Lung (tissue), 12 donors: ENCODE measurements around the gene INSM1. TPM values are rescaled to one million over a fixed set of nuclear protein-coding genes. Genes with fewer than 3 reads are reported as not detected.
"Not testable (repeated sequence)": the region's sequence is repeated elsewhere in the genome, so short reads cannot be mapped to it uniquely, and the experiment has no call there.

Source experiments
- ATAC-seq: fragments of 200-7000 bp; cut with Tn5 transposase; one replicate; pipeline ENCODE4 v1.9.1; 2020; ENCODE audit warnings: moderate number of reproducible peaks; ENCODE audit not compliant: insufficient read depth, low FRiP score
- DNase-seq, 3 donors: peaks; one replicate each; pipeline ENCODE4 v3.0.0-alpha.2; 2013 to 2017
- H3K27ac ChIP-seq, 2 donors: one replicate each; pipeline ENCODE4 v1.5.1; 2013; ENCODE audit warnings: mild to moderate bottlenecking in 2 of 2, moderate library complexity in 2 of 2, control low read depth in 1 of 2, inconsistent platforms in 1 of 2, low read depth in 1 of 2, low read length in 1 of 2
- H3K27me3 ChIP-seq, 3 donors: one replicate each; pipeline ENCODE4 v1.5.1; 2013; ENCODE audit warnings: low read length in 2 of 3; ENCODE audit not compliant: control insufficient read depth in 3 of 3, insufficient read depth in 3 of 3
- H3K36me3 ChIP-seq, 4 donors: one replicate each; pipeline ENCODE4 v1.5.1; 2013; ENCODE audit warnings: low read length in 4 of 4, mild to moderate bottlenecking in 1 of 4, moderate library complexity in 1 of 4; ENCODE audit not compliant: control insufficient read depth in 4 of 4, insufficient read depth in 4 of 4
- H3K4me1 ChIP-seq, 5 donors: one replicate each; pipeline ENCODE4 v1.5.1; 2013; ENCODE audit warnings: low read length in 5 of 5, mild to moderate bottlenecking in 2 of 5, moderate library complexity in 1 of 5; ENCODE audit not compliant: control insufficient read depth in 5 of 5, insufficient read depth in 5 of 5
- H3K4me3 ChIP-seq: one replicate; pipeline ENCODE4 v1.5.1; 2013; ENCODE audit warnings: mild to moderate bottlenecking, control low read depth, moderate library complexity
- H3K9ac ChIP-seq, 2 donors: one replicate each; pipeline ENCODE4 v1.5.1; 2013; ENCODE audit warnings: low read length in 2 of 2, control low read depth in 1 of 2; ENCODE audit not compliant: insufficient read depth in 1 of 2
- H3K9me3 ChIP-seq, 4 donors: one replicate each; pipeline ENCODE4 v1.5.1; 2013; ENCODE audit warnings: low read length in 3 of 4, mild to moderate bottlenecking in 1 of 4, moderate library complexity in 1 of 4; ENCODE audit not compliant: control insufficient read depth in 4 of 4, insufficient read depth in 3 of 4
- CTCF ChIP-seq: IDR thresholded peaks from 2 replicates; pipeline ENCODE4 v1.5.1; 2012; ENCODE audit warnings: mild to moderate bottlenecking; ENCODE audit errors: control extremely low read depth, extremely low read depth
- WGBS, 2 donors: extraction: QIAGEN DNeasy Blood & Tissue Kit; methylation state at CpG; one replicate each; pipeline ENCODE4 v1.1.7; 2013; 5-methylcytosine and 5-hydroxymethylcytosine counted together
- polyA plus RNA-seq, 2 donors: library from polyadenylated mRNA; stranded (reverse); fragments of 200-250 nt; gene quantifications; one replicate each; pipeline ENCODE4 v1.2.1, GENCODE V29; 2013
- total RNA-seq, 2 donors: library from RNA; depleted of rRNA in 1 of 2; stranded (reverse); fragments of >200 nt in 1 of 2; gene quantifications; one replicate each; pipeline ENCODE4 v1.2.1, GENCODE V29; 2014 to 2021
- donor health status: control.
- donor health status: control.
- donor health status: Bipolar disorder and iron deficiency.
- donor health status: healthy.
- donor health status: DM: yes; HTN: yes; CAD: no.

INSM1 gene
- total and polyA plus RNA-seq, 4 donors, result 0.04 to 0.18 (median 0.08) TPM

GRCh38 chr20:20343932-20344331 is 24.0 kb upstream of the INSM1 start:
- no peaks in the 10 kb centered on the region for H3K36me3 ChIP-seq
- peaks cover 0 to 9% (median 4%) of the 10 kb centered on the region in 4 donors for H3K9me3 ChIP-seq
- no peak overlapping the region for H3K27ac ChIP-seq
- TF ChIP-seq CTCF, result no peak
- H3K4me1 ChIP-seq, result no peaks in the 10 kb centered on the region
- DNase-seq, result no peak
- H3K9ac ChIP-seq, result no peak overlapping the region
- H3K4me3 ChIP-seq, result no peak overlapping the region
- ATAC-seq, result no peak
- no peaks in the 10 kb centered on the region for H3K27me3 ChIP-seq
- 64 to 67% methylated on average over 7 of the region's 7 CpGs for WGBS, 2 donors

- Histone ChIP-seq H3K4me3 (no peak overlapping the region), H3K4me1 (no peaks in the 10 kb centered on the region), H3K9ac (no peak overlapping the region), H3K27me3 (no peaks in the 10 kb centered on the region), H3K36me3 (no peaks in the 10 kb centered on the region), H3K27ac (no peak overlapping the region), H3K9me3 (peaks cover 0 to 9% (median 4%) of the 10 kb centered on the region in 4 donors)
- DNase-seq (no peak), ATAC-seq (no peak)
- WGBS, 2 donors, result 87 to 88% methylated on average over 4 of the region's 4 CpGs
- TF ChIP-seq CTCF, result no peak
Observed at GRCh38 chr20:20344476-20344875, 23.4 kb upstream of the INSM1 start.

GRCh38 chr20:20353576-20353975 is 14.3 kb upstream of the INSM1 start:
- no peak overlapping the region for H3K27ac ChIP-seq
- ATAC-seq (no peak), DNase-seq (no peak)
- peaks cover 0 to 3% (median 3%) of the 10 kb centered on the region in 3 donors for H3K27me3 ChIP-seq
- H3K9me3 ChIP-seq, result peaks cover 0 to 5% (median 0%) of the 10 kb centered on the region in 4 donors
- H3K9ac ChIP-seq, result no peak overlapping the region
- H3K4me3 ChIP-seq, result no peak overlapping the region
- TF ChIP-seq CTCF, result no peak
- no peaks in the 10 kb centered on the region for H3K4me1 ChIP-seq
- WGBS, 2 donors, result 65 to 69% methylated on average over 3 of the region's 3 CpGs
- H3K36me3 ChIP-seq, result no peaks in the 10 kb centered on the region

- H3K36me3 ChIP-seq, H3K27me3 ChIP-seq, DNase-seq, H3K4me1 ChIP-seq, H3K4me3 ChIP-seq, ATAC-seq, H3K9me3 ChIP-seq, H3K9ac ChIP-seq, H3K27ac ChIP-seq: not testable (repeated sequence)
Observed at GRCh38 chr20:20355503-20355902, 12.4 kb upstream of the INSM1 start.
